GM18861 (cell line): Measurements from ENCODE around the gene STAT6.
"Not testable (repeated sequence)": the region's sequence is repeated elsewhere in the genome, so short reads cannot be mapped to it uniquely, and the experiment has no call there.

Experiments used
- ATAC-seq: cut with Tn5 transposase; IDR thresholded peaks from one replicate; pipeline ENCODE4 v1.9.1; 2021; ENCODE audit not compliant: unreplicated experiment

The STAT6 gene

DNA sequence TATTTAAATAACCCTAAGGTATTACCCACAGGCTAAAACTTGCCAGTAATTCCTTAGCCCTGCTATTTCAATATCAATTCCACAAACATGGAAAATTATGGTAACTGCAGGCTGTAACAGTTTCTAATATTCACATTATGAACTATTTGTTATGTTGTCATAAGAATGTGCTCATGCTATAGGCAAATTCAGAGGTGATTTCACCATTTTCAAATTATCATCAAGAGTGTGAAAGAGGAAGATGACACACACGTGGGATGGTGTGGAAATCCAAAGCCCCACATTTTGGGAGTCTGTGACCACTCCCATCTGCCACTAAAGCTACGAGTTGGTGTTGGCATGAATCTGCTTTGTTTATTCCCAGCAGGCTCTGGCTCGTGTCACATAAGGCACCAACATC lies 55.3 kb downstream of the STAT6 start:
- no peak for ATAC-seq

DNA sequence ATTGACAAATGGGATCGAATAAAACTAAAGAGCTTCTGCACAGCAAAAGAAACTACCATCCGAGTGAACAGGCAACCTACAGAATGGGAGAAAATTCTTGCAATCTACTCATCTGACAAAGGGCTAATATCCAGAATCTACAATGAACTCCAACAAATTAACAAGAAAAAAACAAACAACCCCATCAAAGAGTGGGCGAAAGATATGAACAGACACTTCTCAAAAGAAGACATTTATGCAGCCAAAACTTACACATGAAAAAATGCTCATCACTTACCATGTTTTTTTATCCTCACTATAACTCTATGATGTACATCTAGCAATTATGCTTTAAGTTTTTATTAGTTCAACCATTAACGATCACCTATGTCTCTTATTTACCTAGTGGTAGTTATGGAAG lies 57.3 kb downstream of the STAT6 start:
- not testable (repeated sequence) for ATAC-seq

DNA sequence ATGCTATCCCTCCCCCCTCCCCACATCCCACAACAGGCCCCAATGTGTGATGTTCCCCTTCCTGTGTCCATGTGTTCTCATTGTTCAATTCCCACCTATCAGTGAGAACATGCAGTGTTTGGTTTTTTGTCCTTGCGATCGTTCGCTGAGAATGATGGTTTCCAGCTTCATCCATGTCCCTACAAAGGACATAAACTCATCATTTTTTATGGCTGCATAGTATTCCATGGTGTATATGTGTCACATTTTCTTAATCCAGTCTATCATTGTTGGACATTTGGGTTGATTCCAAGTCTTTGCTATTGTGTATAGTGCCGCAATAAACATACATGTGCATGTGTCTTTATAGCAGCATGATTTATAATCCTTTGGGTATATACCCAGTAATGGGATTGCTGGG lies 58.0 kb downstream of the STAT6 start:
- not testable (repeated sequence) for ATAC-seq

DNA sequence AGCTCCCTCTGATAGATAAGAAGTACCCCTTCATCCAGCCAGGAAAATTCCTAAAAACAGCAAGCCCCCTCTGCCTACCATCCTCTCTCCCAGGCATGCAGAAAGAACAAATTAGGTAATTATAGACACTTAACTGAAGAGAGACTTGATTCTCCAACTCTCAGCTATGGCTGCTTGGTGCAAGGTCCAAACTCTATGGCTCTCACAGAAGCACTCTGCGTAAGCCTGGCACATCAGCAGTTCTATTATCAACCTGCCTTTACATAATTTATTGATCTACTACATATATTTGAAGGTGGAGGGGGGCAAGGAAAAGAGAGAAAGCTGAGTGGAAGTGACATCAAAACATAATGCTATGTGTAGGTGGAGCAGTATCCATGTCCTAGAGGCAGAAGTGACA lies 60.2 kb downstream of the STAT6 start:
- no peak for ATAC-seq

DNA sequence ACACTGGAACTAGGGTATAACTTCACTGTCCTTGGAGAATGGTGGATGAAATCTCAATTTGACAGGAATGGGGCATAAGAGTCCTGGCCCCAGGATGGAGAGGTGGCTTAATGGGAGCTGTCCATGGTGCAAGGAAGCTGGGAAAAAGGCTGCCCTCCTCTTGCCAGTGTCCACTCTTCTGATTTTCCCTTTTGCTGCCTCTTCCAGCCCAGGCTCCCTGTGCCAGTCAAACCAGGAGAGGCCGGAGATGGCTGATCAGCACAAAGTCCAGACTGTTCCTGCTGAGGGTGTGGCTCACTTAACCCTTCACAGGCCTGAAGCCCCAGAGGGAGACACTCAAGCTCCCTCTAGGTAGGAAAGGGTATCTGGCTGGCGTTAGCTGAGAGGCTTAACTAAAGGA lies 61.3 kb downstream of the STAT6 start, which contains the start of gene MYO1A:
Gene MYO1A (minus strand): TSS at position 240 of the 400 bp plus-strand sequence. CDS start 1,806 bp downstream, outside the sequence.
- ATAC-seq: no peak

DNA sequence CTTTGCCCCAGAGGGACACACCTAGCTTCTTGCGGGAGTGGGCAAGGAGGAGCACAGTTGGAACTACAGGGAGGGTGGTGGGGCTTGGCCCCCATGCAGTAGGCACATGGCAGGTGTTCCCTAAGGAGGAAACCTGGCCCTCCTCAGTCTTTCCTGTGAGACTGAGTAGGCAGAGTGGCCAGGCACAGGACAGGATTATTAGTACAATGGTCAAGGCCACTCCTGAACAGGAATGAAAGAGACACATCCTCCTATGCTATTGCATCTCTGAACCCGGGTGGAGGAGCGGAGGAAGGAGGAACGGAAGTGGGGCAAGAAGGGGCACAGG lies 62.1 kb downstream of the STAT6 start:
- ATAC-seq: no peak

DNA sequence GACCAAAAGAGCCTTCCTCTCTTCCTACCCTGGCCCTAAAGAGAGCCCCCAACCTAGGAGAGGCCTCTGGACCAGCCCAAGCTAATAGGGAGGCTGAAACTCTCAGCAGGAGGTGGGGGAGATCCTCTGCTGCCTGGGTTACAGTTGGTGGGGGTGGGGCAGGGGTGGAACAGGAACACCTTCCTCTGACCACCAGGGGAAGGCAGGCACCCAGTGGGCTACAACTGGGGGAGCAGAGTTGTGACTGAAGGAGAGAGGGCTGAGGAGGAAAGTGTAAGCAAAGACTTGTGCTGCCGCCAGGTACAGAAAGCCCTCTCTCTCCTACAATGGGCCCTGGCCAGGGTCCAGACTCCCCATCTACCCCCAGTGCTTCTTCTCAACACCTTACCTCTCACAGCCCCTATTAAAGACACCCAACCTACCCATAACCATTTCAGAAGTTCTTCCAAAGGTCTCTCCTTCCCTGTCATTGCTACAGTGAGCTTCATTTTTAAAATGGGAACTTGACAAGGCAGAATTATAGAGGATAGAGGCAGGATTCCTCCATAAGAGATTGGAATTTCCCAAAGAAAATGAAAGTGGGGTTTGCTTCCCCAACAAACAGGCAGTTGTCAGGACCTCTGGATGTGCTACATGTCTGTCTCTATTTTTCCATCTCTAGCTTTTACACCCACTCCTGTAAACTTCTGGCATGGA lies 62.6 kb downstream of the STAT6 start:
- ATAC-seq: no peak

DNA sequence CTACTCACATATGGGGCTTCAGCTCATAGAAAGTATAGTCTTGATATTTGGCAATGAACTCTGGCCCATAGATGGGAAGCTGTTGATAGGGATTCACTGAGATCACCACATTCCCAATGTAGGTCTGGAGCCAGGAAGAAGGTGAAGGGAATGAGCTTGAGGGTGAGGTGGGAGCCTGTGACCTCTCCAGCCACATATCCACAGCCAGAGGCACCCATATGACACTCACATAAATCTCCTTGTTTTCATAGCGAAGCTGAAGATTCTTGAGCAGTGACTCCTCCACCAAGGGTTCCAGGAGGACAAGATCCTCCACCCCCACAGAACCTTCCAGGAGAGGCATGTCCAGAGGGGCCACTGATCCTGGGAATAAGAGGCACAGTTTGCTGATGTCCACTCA lies 63.2 kb downstream of the STAT6 start:
- ATAC-seq: no peak

DNA sequence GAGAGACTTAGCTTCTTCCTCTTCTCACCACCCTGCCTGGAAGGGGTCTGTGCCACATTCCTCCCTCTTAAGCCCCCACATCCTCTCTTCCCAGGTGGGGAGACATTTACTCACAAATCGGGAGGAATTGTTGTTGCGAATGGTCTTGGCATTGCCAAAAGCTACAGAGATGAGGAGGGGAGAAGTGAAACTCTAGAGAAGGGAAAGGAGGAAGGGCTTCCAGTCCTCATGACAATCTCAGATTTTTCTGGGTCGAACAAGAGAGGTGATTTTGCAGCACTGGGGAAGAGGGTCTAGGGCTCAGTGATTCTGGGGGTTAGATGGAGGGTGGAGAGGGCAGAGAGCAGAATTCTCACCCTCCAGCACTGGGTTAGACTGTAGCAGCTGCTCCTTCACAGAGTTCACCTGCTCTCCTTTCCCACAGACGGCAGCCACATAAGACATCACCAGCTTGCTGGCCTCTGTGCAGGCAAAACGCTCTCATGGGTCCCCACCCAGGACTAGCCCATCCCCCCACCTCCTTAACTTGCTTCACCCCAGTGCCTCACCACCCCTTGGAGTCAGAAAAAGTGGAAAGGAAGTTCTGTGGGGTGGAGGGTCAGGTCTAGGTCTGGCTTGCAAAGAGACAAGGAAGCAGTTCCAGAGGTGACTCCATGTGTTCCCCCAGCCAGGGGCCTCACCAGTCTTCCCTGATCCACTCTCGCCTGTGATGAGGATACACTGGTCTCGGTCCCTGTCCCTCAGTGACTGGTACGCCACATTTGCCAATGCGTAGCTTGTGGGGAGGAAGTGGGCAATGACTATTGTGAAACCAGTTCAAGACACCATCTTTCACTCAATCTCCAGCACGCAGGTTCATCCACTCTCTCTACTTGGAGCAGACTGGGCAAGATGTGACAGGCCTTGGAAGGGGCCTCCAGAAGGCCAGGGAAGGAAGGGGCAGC lies 63.9 kb downstream of the STAT6 start:
- no peak for ATAC-seq

DNA sequence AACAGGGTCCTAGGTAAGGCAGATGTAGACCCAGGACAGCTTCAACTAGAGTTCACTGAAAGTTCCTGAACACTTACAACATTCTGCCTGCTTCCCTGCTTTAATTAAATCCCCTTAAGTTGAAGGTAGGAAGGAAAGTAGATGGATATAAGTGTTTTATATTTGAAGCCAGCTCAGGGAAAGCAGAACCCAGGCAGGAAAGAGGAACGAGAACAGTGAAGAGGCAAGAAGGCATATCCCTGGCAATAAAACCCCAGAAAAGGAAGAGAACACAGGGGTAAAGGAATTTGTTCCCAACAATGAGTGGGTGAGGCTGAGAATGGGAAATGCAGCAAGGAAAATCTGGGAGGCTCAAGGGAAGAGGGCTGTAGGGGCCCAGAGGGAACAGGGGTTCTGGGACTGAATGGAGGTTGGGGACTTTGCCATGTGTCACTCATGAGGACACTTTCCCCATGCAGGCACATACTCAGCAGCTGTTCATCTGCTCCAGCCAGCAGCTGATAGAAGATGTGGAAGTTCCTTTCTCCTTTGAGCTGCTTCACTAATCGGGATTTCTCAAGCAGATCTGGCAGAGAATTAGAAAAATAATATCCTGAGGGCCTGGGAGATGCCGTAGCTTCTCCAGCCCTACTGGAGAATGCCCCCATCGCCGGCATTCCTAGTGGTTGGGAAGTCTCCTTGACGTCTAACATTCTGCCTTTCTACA lies 64.9 kb downstream of the STAT6 start:
- no peak for ATAC-seq
